VCaP (cell line): ENCODE data around the gene GNB4.

Source experiments
- H3K27ac ChIP-seq: fragments of 450-650 bp; 2 replicates; pipeline ENCODE4 v1.5.1; 2017
- TF ChIP-seq, protein P1 (sequence below): fragments of 450-650 bp; conservative IDR thresholded peaks from 2 replicates; pipeline ENCODE4 v1.5.1; 2017; ENCODE audit warnings: mild to moderate bottlenecking, moderate library complexity

The GNB4 gene

GRCh38 chr3:179425075-179425474 lies 26.2 kb downstream of the GNB4 start:
- H3K27ac ChIP-seq: no peak overlapping the region
- TF ChIP-seq, protein P1, sequence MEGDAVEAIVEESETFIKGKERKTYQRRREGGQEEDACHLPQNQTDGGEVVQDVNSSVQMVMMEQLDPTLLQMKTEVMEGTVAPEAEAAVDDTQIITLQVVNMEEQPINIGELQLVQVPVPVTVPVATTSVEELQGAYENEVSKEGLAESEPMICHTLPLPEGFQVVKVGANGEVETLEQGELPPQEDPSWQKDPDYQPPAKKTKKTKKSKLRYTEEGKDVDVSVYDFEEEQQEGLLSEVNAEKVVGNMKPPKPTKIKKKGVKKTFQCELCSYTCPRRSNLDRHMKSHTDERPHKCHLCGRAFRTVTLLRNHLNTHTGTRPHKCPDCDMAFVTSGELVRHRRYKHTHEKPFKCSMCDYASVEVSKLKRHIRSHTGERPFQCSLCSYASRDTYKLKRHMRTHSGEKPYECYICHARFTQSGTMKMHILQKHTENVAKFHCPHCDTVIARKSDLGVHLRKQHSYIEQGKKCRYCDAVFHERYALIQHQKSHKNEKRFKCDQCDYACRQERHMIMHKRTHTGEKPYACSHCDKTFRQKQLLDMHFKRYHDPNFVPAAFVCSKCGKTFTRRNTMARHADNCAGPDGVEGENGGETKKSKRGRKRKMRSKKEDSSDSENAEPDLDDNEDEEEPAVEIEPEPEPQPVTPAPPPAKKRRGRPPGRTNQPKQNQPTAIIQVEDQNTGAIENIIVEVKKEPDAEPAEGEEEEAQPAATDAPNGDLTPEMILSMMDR: no peak

GRCh38 chr3:179421500-179421899 lies 29.8 kb downstream of the GNB4 start:
- TF ChIP-seq, protein P1: peak; percentile 79
- H3K27ac ChIP-seq: no peak overlapping the region

DNA sequence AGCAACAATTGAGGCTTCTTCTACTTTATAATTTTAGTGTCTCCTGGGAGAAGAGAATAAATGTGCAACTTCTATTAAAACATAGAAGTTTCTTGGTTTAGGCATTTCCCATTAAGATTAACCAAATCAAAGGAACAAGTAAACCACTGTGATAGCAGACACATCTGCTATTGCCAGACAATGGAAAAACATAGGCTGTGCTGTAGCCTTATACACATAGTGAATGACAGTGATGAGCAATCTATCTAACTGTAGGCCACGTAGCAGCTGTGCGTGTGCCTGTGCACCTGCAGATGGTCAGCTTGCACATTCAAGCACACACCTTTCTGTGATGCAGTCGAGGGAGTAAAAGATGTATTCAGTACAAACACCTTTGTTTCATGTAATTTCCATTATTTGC lies 32.7 kb downstream of the GNB4 start:
- H3K27ac ChIP-seq: no peak overlapping the region
- TF ChIP-seq, protein P1: no peak

- no peak overlapping the region for H3K27ac ChIP-seq
- TF ChIP-seq, protein P1: no peak
These were observed 34.6 kb downstream of the GNB4 start for GRCh38 chr3:179416681-179417080.

- TF ChIP-seq, protein P1: no peak
- H3K27ac ChIP-seq: no peak overlapping the region
These were observed 35.9 kb downstream of the GNB4 start for GRCh38 chr3:179415377-179415776.

GRCh38 chr3:179414804-179415203 lies 36.5 kb downstream of the GNB4 start:
- no peak overlapping the region for H3K27ac ChIP-seq
- TF ChIP-seq, protein P1: no peak

DNA sequence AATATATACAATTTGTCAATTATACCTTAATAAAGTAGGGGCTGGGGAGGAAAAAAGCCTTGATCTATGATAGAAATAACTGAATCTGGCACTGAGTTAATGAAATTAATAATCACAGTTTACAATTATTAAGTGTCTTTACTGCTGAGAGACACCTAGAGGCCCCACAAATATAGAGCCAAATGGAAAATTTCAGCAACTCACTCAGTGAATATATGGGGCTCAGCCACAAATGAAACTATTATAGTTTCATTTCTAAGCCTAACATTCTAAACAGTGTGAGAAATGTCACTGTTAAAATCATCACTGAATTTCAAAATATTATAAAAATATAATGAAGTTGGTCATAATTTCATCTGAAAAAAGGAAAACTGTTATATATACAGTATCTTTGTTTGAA lies 40.3 kb downstream of the GNB4 start:
- H3K27ac ChIP-seq: no peak overlapping the region
- TF ChIP-seq, protein P1: no peak

GRCh38 chr3:179410331-179410730 lies 40.9 kb downstream of the GNB4 start:
- no peak overlapping the region for H3K27ac ChIP-seq
- TF ChIP-seq, protein P1: no peak; the same call in 1 of the 2 replicates
